Activated B cell treated with CpG ODN at 0.5 μM for 24 hours (primary cell): ENCODE data around the gene RNF168. TPM values are rescaled to one million over a fixed set of nuclear protein-coding genes. Genes with fewer than 3 reads are reported as not detected.
"Not testable (repeated sequence)": the region's sequence is repeated elsewhere in the genome, so short reads cannot be mapped to it uniquely, and the experiment has no call there.

Experiments used
- ATAC-seq: fragments of 200-7000 bp; cut with Tn5 transposase; one replicate; pipeline ENCODE4 v1.10.0; 2021; ENCODE audit warnings: low read depth, mild to moderate bottlenecking, moderate library complexity
- CTCF ChIA-PET: fragments of 350-600 bp; sonication (Branson Sonifier 250); formaldehyde crosslinking; loops from one replicate; lab custom pipeline; 2021; ENCODE audit warnings: antibody characterized with exemption; lab: Charles Lee
- POLR2A ChIA-PET: fragments of 350-600 bp; sonication (Branson Sonifier 250); formaldehyde crosslinking; loops from one replicate; lab custom pipeline; 2021; ENCODE audit warnings: antibody characterized with exemption; lab: Charles Lee
- DNase-seq: peaks from one replicate; pipeline ENCODE4 v3.0.0; 2022
- H3K27ac Mint-ChIP-seq: one replicate; pipeline ENCODE4 v1.8.0; 2020; ENCODE audit warnings: mixed read lengths
- H3K27me3 Mint-ChIP-seq: one replicate; pipeline ENCODE4 v1.8.0; 2021; ENCODE audit warnings: mixed read lengths
- H3K36me3 Mint-ChIP-seq: one replicate; pipeline ENCODE4 v1.8.0; 2021; ENCODE audit warnings: low read depth, mixed read lengths
- H3K4me1 Mint-ChIP-seq: one replicate; pipeline ENCODE4 v1.8.0; 2021; ENCODE audit warnings: mixed read lengths
- H3K4me3 Mint-ChIP-seq: one replicate; pipeline ENCODE4 v1.8.0; 2020; ENCODE audit warnings: mild to moderate bottlenecking, mixed read lengths
- H3K9me3 Mint-ChIP-seq: one replicate; pipeline ENCODE4 v1.8.0; 2020; ENCODE audit warnings: mixed read lengths
- CTCF ChIP-seq: fragments of 200-600 bp; IDR thresholded peaks from one replicate; pipeline ENCODE4 v1.8.0; 2022; ENCODE audit warnings: antibody characterized with exemption, mild to moderate bottlenecking
- intact Hi-C: fragments of 100-400 bp; cut with micrococcal nuclease; formaldehyde crosslinking; loops from one replicate; pipeline ENCODE4 v1.15.1; 2024
- total RNA-seq: library from RNA; stranded (reverse); gene quantifications from 2 replicates; pipeline ENCODE4 v1.2.3, GENCODE V29; 2022

Gene RNF168
- total RNA-seq, 1 donor from 2014 or later = 27.8 TPM

GRCh38 chr3:196423044-196423781 lies 80.4 kb downstream of the RNF168 start:
- intact Hi-C loops = no loop called here
- DNase-seq (no peak), ATAC-seq (no peak)
- Mint-ChIP-seq H3K27ac (no peak overlapping the region), H3K9me3 (no peaks in the 10 kb centered on the region), H3K27me3 (no peaks in the 10 kb centered on the region), H3K4me3 (no peak overlapping the region), H3K36me3 (peaks cover 15% of the 10 kb centered on the region), H3K4me1 (peaks cover 48% of the 10 kb centered on the region)
- CTCF ChIA-PET = no interaction called here
- TF ChIP-seq CTCF = no peak
- POLR2A ChIA-PET = interaction anchor here (0.6 to 0.8 kb wide), 3 partner anchors 11 to 94 kb away, joined by 4 to 8 read pairs (median 8); no protein-coding TSS in a partner anchor

GRCh38 chr3:196421668-196422067 lies 81.9 kb downstream of the RNF168 start:
- DNase-seq, H3K9me3 Mint-ChIP-seq, CTCF ChIA-PET, intact Hi-C loops, H3K4me3 Mint-ChIP-seq, H3K36me3 Mint-ChIP-seq, H3K27me3 Mint-ChIP-seq, ATAC-seq, H3K27ac Mint-ChIP-seq: not testable (repeated sequence)
- POLR2A ChIA-PET = interaction anchor here (0.7 kb wide), 1 partner anchor 65 kb away, joined by 3 read pairs; no protein-coding TSS in a partner anchor
- H3K4me1 Mint-ChIP-seq = peaks cover 55% of the 10 kb centered on the region

GRCh38 chr3:196419386-196419785 lies 84.2 kb downstream of the RNF168 start:
- no peak for TF ChIP-seq CTCF
- intact Hi-C loops = no loop called here
- ChIA-PET CTCF (no interaction called here), POLR2A (no interaction called here)
- peaks cover 63% of the 10 kb centered on the region for H3K4me1 Mint-ChIP-seq
- no peaks in the 10 kb centered on the region for H3K9me3 Mint-ChIP-seq
- no peaks in the 10 kb centered on the region for H3K27me3 Mint-ChIP-seq
- H3K4me3 Mint-ChIP-seq = no peak overlapping the region
- H3K27ac Mint-ChIP-seq = no peak overlapping the region
- H3K36me3 Mint-ChIP-seq = peaks cover 10% of the 10 kb centered on the region
- no peak for DNase-seq
- ATAC-seq = no peak

Other genes starting within 250 kb of the RNF168 start
- gene PCYT1A, start 216.0 kb downstream of the RNF168 start, total RNA-seq = 54.6 and 58.8 TPM in 2 replicates
- 5.1 and 5.2 TPM in 2 replicates for gene DYNLT2B, start 185.5 kb downstream of the RNF168 start, total RNA-seq
- gene TM4SF19, start 165.4 kb downstream of the RNF168 start, total RNA-seq = not detected in 2 replicates
- 60.8 and 66.5 TPM in 2 replicates for gene UBXN7, start 71.3 kb downstream of the RNF168 start, total RNA-seq
- not detected in 2 replicates for gene SMCO1, start 11.6 kb upstream of the RNF168 start, total RNA-seq
- gene WDR53, start 64.8 kb upstream of the RNF168 start, total RNA-seq = 14.1 and 14.3 TPM in 2 replicates
- 5.7 and 6.5 TPM in 2 replicates for gene FBXO45, start 64.9 kb upstream of the RNF168 start, total RNA-seq
- gene NRROS, start 135.9 kb upstream of the RNF168 start, total RNA-seq = 88.5 and 92.4 TPM in 2 replicates
- 4.0 and 4.1 TPM in 2 replicates for gene CEP19, start 208.5 kb upstream of the RNF168 start, total RNA-seq
- gene PIGX, start 208.6 kb upstream of the RNF168 start, total RNA-seq = 18.0 and 21.8 TPM in 2 replicates
- gene PAK2, start 236.1 kb upstream of the RNF168 start, total RNA-seq = 73.7 and 87.1 TPM in 2 replicates